Measurements from ENCODE around the gene INPP5J.
A peak's percentile ranks its signal among the peaks of the same experiment; 100 is the strongest.

INPP5J gene

DNA sequence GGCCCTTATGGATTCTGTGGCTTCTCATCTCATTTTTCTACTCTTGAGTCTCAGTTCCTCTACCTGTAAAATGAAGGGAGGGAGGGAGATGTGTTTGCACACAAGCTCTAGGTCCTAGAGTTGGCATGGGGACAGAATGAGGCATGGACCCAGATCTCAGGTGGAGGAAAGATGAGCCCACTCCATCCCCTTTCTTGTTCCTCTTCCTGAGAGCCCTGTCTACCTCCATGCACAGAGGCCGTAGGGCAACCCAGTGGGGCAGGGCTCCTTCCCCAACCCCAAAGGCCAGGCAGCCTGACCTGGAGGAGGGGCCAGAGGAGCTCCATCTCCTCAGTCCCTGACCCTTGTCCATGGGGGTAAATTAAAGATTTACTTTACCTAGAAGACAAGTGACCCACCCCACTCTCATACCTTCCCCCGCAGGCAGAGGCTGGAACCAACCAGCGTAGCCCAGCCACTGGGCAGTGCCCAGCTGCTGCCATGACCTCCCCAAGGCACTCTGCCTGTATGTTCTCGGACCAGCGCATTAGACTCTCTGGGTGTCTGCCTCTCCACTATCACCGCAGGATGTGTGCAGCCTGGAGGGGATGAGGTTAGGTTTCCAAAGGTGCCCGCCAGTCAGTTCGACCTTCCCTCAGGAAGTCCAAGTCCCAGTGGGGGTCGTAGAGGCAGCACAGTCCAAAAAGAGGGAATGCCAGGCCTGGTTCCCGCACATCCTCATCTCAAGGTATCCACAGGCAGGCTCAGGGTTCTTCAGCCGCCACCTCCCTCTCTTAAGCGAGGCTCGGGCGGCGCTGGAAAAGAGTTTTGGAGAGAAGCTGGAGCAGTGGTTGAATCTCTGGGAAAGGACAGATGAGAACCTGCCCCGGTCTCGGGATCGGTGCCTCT is 38.6 kb upstream of the INPP5J start:
- ATAC-seq, result no peak
- peak overlapping the region; percentile 91 for H3K27ac Mint-ChIP-seq
- peaks cover 52% of the 10 kb centered on the region for H3K4me1 Mint-ChIP-seq
- no peaks in the 10 kb centered on the region for H3K9me3 Mint-ChIP-seq
- DNase-seq (ENCODE audit: low spot score in 2 of 2), result no peak
- peak overlapping the region; percentile 87 for H3K4me3 Mint-ChIP-seq
- no peaks in the 10 kb centered on the region for H3K36me3 Mint-ChIP-seq

DNA sequence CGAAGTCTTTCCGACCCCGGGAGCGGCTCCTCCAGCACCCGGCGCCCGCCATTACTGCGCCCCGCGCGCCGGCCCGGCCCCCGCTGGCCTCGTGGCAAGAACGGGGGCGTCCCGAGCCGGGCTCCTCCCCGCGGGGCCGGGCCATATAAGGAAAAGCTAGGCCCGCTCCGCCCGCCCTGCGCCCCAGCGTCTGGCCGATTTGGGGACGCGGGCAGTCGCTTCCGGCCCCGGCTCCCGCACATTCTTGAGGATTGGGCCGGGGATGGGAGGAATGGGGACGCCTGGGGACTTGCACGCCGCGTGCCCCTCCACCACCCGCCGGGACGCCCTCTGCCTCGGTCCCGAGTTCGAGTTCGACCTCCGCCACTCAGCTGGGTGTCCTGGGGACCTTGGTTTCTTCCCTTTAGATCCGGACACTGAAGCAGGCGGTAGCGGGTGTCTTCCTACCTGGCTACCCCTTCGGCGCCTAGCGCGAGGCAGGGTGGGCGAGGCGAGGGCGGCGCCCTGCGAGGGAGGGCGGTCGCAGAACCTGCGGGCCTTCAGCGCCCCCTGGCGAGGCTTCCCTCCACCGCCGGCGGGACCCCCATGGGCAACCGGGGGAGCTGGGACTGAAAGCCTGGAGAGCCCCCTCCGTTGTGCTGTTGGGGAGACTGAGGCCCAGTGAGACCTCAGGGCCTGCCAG is 37.8 kb upstream of the INPP5J start:
- H3K36me3 Mint-ChIP-seq, result no peaks in the 10 kb centered on the region
- H3K4me3 Mint-ChIP-seq, result peak overlapping the region; percentile 87
- peaks cover 53% of the 10 kb centered on the region for H3K4me1 Mint-ChIP-seq
- ATAC-seq, result peak; percentile 90
- no peaks in the 10 kb centered on the region for H3K9me3 Mint-ChIP-seq
- H3K27ac Mint-ChIP-seq, result peak overlapping the region; percentile 91
- DNase-seq (ENCODE audit: low spot score in 2 of 2), result peak; percentile 82 to 93

DNA sequence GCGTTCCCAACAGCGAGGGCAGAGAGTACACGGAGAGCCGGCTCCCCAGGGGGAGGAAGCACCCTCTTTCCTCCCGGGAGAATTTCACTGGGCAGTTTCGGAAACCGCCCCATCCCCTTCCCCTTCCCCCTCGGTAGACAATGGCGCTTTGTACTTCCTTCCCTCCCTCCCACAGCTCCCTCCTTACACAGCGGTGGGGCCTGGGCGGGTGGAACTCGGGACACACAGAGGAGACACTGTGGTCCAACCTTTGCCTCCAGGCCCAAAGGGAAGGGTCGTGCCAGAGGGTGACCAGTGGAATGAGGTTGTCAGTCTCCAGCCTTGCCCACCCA is 37.3 kb upstream of the INPP5J start:
- Mint-ChIP-seq H3K36me3 (no peaks in the 10 kb centered on the region), H3K4me1 (peaks cover 52% of the 10 kb centered on the region), H3K27ac (peak overlapping the region; percentile 91), H3K9me3 (no peaks in the 10 kb centered on the region), H3K4me3 (peak overlapping the region; percentile 87)
- ATAC-seq (no peak), DNase-seq (ENCODE audit: low spot score in 2 of 2) (no peak)

DNA sequence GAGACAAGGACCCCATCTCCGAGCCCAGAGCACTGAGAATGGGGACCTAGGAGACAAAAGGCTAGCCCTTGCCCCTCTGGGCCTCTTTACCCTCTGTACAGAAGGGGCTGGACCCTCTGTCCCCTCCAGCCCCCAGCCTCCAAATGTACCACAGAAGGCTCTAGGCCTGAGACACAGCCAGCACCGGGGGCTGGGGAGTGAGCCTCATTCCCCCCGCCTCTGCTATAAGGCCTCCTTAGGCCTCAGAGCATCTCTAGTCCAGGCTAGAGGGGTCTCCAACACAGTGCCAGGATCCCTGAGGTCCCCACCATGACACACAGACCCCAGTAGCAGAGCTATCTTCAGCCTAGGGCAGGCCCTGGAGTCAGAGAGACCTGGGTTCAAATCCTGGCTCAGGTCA is 36.8 kb upstream of the INPP5J start:
- H3K27ac Mint-ChIP-seq, result peak overlapping the region; percentile 91
- no peaks in the 10 kb centered on the region for H3K9me3 Mint-ChIP-seq
- DNase-seq (ENCODE audit: low spot score in 2 of 2) (no peak), ATAC-seq (no peak)
- H3K4me3 Mint-ChIP-seq, result peak overlapping the region; percentile 87
- H3K4me1 Mint-ChIP-seq, result peaks cover 48% of the 10 kb centered on the region
- H3K36me3 Mint-ChIP-seq, result no peaks in the 10 kb centered on the region

DNA sequence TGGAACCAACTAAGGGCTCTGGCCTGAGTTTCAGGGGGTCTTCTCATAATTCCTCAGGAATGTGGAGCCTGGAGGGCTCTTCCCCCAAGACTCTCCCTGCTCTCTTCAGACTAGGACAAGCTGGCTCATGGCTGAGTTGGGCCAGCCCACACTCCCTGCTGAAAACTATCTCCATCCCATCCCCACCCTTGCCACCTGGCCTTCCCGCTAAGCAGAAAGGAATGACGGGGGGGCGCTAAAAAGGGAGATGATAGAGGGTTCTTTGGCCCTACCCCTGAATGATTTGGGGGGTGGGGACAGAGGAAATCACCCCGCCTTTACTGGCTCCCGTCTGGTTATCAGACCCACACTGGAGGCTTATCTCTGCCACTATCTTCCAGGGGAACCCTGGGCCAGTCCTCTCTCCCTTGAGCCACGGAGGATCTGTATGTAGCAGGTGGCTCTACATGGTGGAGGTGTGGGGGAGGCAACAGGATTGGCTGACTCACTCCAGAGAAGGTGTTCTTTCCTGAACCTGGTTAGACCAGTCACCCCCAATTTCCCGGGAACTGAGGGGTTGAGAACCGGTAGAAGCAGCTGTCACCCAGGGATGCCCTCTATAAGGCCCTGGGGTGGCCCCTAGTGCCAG is 35.9 kb upstream of the INPP5J start:
- Mint-ChIP-seq H3K36me3 (no peaks in the 10 kb centered on the region), H3K4me1 (peaks cover 39% of the 10 kb centered on the region), H3K4me3 (no peak overlapping the region)

GRCh38 chr22:31087744-31088215 is 35.0 kb upstream of the INPP5J start:
- H3K36me3 Mint-ChIP-seq, result no peaks in the 10 kb centered on the region
- H3K4me1 Mint-ChIP-seq, result peaks cover 29% of the 10 kb centered on the region
- H3K27ac Mint-ChIP-seq, result no peak overlapping the region
- no peak for DNase-seq (ENCODE audit: low spot score in 2 of 2)
- H3K4me3 Mint-ChIP-seq, result no peak overlapping the region
- no peaks in the 10 kb centered on the region for H3K9me3 Mint-ChIP-seq
- no peak for ATAC-seq

More for the DNA sequence above, 35.9 kb upstream of the INPP5J start:
- ATAC-seq (no peak), DNase-seq (ENCODE audit: low spot score in 2 of 2) (no peak)
- H3K27ac Mint-ChIP-seq, result no peak overlapping the region
- no peaks in the 10 kb centered on the region for H3K9me3 Mint-ChIP-seq

GRCh38 chr22:31088233-31088986 is 34.4 kb upstream of the INPP5J start:
- ATAC-seq, result no peak
- no peak overlapping the region for H3K27ac Mint-ChIP-seq
- peaks cover 23% of the 10 kb centered on the region for H3K4me1 Mint-ChIP-seq
- H3K4me3 Mint-ChIP-seq, result no peak overlapping the region
- no peaks in the 10 kb centered on the region for H3K9me3 Mint-ChIP-seq
- H3K36me3 Mint-ChIP-seq, result no peaks in the 10 kb centered on the region
- DNase-seq (ENCODE audit: low spot score in 2 of 2), result peak in 1 of 2 donors; percentile 43

DNA sequence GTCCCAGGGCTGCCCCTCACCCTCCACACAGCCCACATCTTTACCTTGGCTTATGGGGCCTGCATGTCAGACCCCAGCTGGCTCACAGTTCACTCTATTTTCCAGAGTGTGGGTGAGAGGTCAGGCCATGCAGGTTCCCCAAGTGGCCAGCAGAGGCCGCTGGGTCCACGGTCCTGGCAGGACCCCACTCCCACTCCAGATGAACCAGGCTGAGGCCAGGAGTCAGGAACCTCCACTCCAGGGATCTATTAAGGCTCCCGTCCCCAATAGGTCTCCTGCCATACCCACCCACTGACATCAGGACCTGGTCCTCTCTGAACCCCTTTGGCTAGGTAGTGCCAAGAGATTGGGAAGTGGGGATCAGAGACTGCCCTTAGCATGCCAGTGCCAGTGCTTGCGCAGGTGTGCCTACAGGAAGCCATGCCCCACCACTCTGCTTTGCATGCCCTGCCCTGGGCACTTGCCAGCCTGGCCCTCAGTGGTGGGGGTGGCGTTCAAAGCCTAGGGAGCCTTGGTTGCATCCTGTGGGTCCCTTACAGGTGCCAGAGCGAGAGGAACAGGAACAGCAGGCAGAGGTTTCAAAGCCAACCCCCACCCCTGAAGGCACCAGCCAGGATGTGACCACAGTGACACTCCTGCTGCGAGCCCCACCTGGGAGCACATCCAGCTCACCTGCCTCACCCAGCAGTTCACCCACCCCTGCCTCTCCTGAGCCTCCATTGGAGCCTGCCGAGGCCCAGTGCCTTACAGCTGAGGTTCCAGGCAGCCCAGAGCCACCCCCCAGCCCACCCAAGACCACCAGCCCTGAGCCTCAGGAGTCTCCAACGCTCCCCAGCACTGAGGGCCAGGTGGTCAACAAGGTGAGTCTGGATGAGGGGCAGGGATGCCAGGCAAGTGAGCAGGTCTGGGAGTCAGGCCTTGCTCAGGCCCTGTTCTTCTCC is 33.3 kb upstream of the INPP5J start:
- H3K9me3 Mint-ChIP-seq, result no peaks in the 10 kb centered on the region
- peaks cover 13% of the 10 kb centered on the region for H3K4me1 Mint-ChIP-seq
- no peak for ATAC-seq
- no peak overlapping the region for H3K27ac Mint-ChIP-seq
- H3K36me3 Mint-ChIP-seq, result no peaks in the 10 kb centered on the region
- peak in 1 of 2 donors; percentile 62 for DNase-seq (ENCODE audit: low spot score in 2 of 2)
- no peak overlapping the region for H3K4me3 Mint-ChIP-seq

GRCh38 chr22:31090217-31091085 is 32.3 kb upstream of the INPP5J start:
- H3K4me1 Mint-ChIP-seq, result peaks cover 6% of the 10 kb centered on the region
- H3K4me3 Mint-ChIP-seq, result no peak overlapping the region
- no peaks in the 10 kb centered on the region for H3K9me3 Mint-ChIP-seq
- DNase-seq (ENCODE audit: low spot score in 2 of 2) (no peak), ATAC-seq (no peak)
- no peaks in the 10 kb centered on the region for H3K36me3 Mint-ChIP-seq
- no peak overlapping the region for H3K27ac Mint-ChIP-seq

- no peak for ATAC-seq
- DNase-seq (ENCODE audit: low spot score in 2 of 2), result no peak
- Mint-ChIP-seq H3K36me3 (no peaks in the 10 kb centered on the region), H3K27ac (no peak overlapping the region), H3K4me1 (peaks cover 5% of the 10 kb centered on the region), H3K9me3 (no peaks in the 10 kb centered on the region), H3K4me3 (no peak overlapping the region)
Observed at GRCh38 chr22:31091106-31091975, 31.4 kb upstream of the INPP5J start.

GRCh38 chr22:31092161-31092560 is 30.6 kb upstream of the INPP5J start:
- Mint-ChIP-seq H3K36me3 (no peaks in the 10 kb centered on the region), H3K4me1 (peaks cover 5% of the 10 kb centered on the region), H3K9me3 (no peaks in the 10 kb centered on the region), H3K27ac (no peak overlapping the region), H3K4me3 (no peak overlapping the region)
- no peak for DNase-seq (ENCODE audit: low spot score in 2 of 2)
- ATAC-seq, result no peak

DNA sequence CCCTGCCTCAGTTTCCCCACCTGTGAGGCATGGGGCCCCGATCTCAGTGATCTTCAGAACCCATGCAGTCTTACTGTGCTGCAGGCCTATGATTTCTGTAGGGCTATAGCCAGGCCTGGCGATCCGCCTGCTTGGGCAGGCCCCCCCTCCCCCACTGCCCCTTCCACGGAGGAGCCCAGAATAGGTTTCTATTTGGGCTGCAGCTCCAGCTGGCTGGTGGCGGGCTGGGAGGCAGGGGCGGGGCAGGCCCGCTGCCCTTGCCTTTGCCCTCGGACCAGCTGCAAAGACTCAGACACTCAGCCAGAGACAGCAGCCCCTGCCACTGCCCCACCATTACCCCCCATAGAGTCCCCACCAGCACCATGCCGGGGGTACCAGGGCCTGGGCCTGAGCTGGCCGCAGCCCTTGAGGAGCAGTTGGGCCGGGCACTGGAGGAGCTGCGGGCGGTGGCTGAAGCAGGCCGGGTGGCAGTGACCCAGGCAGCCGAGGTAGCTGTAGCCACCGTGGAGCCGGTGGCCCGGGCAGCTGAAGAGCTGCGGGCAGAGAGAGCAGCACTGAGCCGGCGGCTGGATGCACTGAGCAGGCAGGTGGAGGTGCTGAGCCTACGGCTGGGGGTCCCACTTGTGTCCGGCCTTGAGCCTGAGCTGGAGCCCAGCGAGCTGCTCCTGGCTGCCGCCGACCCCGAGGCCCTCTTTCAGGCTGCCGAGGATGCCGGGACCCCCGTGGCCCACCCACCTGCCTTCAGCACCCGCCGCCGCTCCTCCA is 29.5 kb upstream of the INPP5J start:
- no peak overlapping the region for H3K4me3 Mint-ChIP-seq
- H3K27ac Mint-ChIP-seq, result no peak overlapping the region
- ATAC-seq, result no peak
- no peaks in the 10 kb centered on the region for H3K36me3 Mint-ChIP-seq
- no peak for DNase-seq (ENCODE audit: low spot score in 2 of 2)
- no peaks in the 10 kb centered on the region for H3K9me3 Mint-ChIP-seq
- peaks cover 5% of the 10 kb centered on the region for H3K4me1 Mint-ChIP-seq

Data from stimulated activated effector memory CD8-positive, alpha-beta T cell treated with anti-CD3 and anti-CD28 coated beads, Interleukin-12 subunit alpha, Interleukin-12 subunit beta, amount 100 ng/mL, for 72 hours (primary cell).